Effector memory CD4-positive, alpha-beta T cell (primary cell): ENCODE results near the gene ANTXR1.

Source experiments
- DNase-seq, 3 donors: peaks; one replicate each; pipeline ENCODE4 v3.0.0-alpha.2; 2020
- H3K27ac ChIP-seq: 2 replicates; pipeline ENCODE4 v1.7.0; 2013; ENCODE audit warnings: mild to moderate bottlenecking, low read length, moderate library complexity; ENCODE audit not compliant: insufficient read depth, poor library complexity, severe bottlenecking
- H3K27me3 ChIP-seq: replicated peaks from 2 replicates; pipeline ENCODE4 v1.7.0; 2013; ENCODE audit warnings: mild to moderate bottlenecking, low read length; ENCODE audit not compliant: insufficient read depth, control insufficient read depth, poor library complexity, severe bottlenecking
- H3K36me3 ChIP-seq: 2 replicates; pipeline ENCODE4 v1.7.0; 2013; ENCODE audit warnings: mild to moderate bottlenecking, low read length, moderate library complexity; ENCODE audit not compliant: control insufficient read depth, insufficient read depth
- H3K4me1 ChIP-seq: 2 replicates; pipeline ENCODE4 v1.7.0; 2013; ENCODE audit warnings: low read length, mild to moderate bottlenecking; ENCODE audit not compliant: control insufficient read depth, insufficient read depth, poor library complexity, severe bottlenecking
- H3K4me3 ChIP-seq: 2 replicates; pipeline ENCODE4 v1.7.0; 2013; ENCODE audit warnings: low read length, low read depth, mild to moderate bottlenecking; ENCODE audit not compliant: insufficient read depth, poor library complexity, severe bottlenecking
- H3K9me3 ChIP-seq: 2 replicates; pipeline ENCODE4 v1.7.0; 2013; ENCODE audit warnings: mild to moderate bottlenecking, low read length, moderate library complexity; ENCODE audit not compliant: control insufficient read depth

Gene ANTXR1

GRCh38 chr2:69166812-69167468, 154.0 kb downstream of the ANTXR1 start:
- Histone ChIP-seq H3K27me3 (no peaks in the 10 kb centered on the region), H3K9me3 (no peaks in the 10 kb centered on the region), H3K27ac (no peak overlapping the region), H3K4me1 (no peaks in the 10 kb centered on the region), H3K36me3 (no peaks in the 10 kb centered on the region), H3K4me3 (no peak overlapping the region)
- no peak for DNase-seq

GRCh38 chr2:69167469-69167822, 154.5 kb downstream of the ANTXR1 start:
- Histone ChIP-seq H3K9me3 (no peaks in the 10 kb centered on the region), H3K27ac (no peak overlapping the region), H3K4me1 (no peaks in the 10 kb centered on the region), H3K36me3 (no peaks in the 10 kb centered on the region), H3K4me3 (no peak overlapping the region), H3K27me3 (no peaks in the 10 kb centered on the region)
- DNase-seq = no peak

DNA sequence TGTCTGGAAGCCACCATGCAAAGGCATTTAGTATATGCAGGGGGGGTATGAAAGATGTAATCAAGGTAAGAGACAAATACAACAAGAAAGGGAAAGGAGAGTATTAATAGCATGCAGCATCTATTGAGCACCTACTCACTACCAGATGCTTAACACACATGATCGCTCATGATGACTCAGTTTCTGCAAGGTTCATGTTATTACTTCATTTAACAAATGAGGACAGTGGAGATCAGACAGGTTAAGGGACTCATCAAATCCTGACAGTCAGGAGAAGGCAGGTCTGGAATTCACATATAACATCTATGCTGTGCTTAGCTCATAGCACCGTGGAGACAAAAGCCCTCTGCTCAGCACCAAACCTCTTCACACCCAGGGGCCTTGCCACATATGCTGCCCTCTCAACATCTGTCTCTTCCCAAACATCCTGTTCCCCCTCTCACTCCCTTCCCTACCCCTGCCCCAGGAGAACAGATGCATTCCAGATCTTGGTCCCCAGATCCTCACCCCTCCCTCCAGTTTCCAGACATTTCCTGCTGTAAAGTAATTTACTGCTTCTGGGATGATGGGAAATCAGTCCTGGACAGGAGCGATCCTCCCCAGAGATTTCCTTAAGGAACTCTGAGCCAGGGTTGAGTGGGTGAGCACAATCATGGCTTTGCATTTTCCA, 155.3 kb downstream of the ANTXR1 start:
- Histone ChIP-seq H3K4me1 (no peaks in the 10 kb centered on the region), H3K9me3 (no peaks in the 10 kb centered on the region), H3K27me3 (no peaks in the 10 kb centered on the region), H3K36me3 (no peaks in the 10 kb centered on the region), H3K27ac (no peak overlapping the region), H3K4me3 (no peak overlapping the region)
- no peak for DNase-seq

DNA sequence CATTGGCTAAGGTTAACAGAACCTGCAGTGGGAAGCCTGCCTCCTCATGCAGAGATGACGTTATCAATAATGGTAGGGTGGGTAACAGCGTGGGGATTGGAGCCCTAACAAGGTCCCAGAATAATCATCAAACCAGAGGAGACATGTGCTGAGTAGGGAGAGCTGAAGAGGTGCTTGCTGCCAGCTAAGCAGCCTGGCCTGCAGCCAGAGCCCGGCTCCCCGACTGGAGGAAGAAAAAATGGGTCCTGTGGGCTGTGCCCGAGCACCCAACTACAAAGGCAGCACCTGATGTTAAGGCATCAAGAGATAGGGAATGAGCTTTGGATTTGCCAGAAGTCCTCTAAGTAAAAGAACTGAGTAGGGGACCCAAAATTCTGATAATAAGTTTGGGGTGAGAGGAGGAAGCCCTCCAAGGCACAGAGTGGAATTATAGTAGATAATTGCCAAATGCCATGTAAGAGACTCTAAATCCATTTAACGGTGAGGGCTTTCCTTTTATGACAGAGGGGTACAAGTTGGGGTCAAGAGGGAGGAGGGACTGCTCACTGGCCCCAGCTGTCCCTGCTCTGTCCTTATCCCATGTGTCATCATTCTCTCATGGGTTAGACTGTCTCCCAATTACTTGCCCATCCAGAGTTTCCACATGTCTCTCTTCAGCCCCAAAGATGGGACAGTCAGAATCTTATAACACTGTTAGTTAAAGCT, 156.1 kb downstream of the ANTXR1 start:
- H3K9me3 ChIP-seq = no peaks in the 10 kb centered on the region
- H3K36me3 ChIP-seq = no peaks in the 10 kb centered on the region
- no peaks in the 10 kb centered on the region for H3K4me1 ChIP-seq
- H3K27me3 ChIP-seq = no peaks in the 10 kb centered on the region
- no peak overlapping the region for H3K27ac ChIP-seq
- no peak for DNase-seq
- no peak overlapping the region for H3K4me3 ChIP-seq

GRCh38 chr2:69169655-69170389, 156.8 kb downstream of the ANTXR1 start:
- Histone ChIP-seq H3K4me3 (no peak overlapping the region), H3K27ac (no peak overlapping the region), H3K9me3 (no peaks in the 10 kb centered on the region), H3K4me1 (no peaks in the 10 kb centered on the region), H3K27me3 (no peaks in the 10 kb centered on the region), H3K36me3 (no peaks in the 10 kb centered on the region)
- DNase-seq = no peak

DNA sequence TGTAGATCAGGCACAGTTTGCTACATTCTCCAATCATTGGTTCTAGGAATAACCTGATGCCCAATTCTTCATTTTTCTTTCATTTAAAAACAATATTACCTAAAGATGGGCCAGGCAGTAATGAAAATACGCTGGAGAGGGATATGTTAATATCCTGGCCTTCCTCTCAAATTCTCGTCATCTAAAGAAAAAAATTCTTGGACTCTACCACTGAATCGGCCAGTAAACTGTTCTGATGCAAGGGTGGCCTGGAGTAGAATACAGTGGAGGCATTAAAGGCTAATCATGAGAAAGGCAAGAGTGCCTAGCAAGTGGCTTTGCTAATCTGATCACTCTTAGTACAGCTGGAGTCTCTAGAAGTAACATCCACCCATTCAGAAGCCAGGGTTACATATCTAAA, 157.7 kb downstream of the ANTXR1 start:
- no peak overlapping the region for H3K27ac ChIP-seq
- H3K4me1 ChIP-seq = no peaks in the 10 kb centered on the region
- H3K4me3 ChIP-seq = no peak overlapping the region
- no peaks in the 10 kb centered on the region for H3K27me3 ChIP-seq
- no peaks in the 10 kb centered on the region for H3K36me3 ChIP-seq
- DNase-seq = no peak
- H3K9me3 ChIP-seq = no peaks in the 10 kb centered on the region

DNA sequence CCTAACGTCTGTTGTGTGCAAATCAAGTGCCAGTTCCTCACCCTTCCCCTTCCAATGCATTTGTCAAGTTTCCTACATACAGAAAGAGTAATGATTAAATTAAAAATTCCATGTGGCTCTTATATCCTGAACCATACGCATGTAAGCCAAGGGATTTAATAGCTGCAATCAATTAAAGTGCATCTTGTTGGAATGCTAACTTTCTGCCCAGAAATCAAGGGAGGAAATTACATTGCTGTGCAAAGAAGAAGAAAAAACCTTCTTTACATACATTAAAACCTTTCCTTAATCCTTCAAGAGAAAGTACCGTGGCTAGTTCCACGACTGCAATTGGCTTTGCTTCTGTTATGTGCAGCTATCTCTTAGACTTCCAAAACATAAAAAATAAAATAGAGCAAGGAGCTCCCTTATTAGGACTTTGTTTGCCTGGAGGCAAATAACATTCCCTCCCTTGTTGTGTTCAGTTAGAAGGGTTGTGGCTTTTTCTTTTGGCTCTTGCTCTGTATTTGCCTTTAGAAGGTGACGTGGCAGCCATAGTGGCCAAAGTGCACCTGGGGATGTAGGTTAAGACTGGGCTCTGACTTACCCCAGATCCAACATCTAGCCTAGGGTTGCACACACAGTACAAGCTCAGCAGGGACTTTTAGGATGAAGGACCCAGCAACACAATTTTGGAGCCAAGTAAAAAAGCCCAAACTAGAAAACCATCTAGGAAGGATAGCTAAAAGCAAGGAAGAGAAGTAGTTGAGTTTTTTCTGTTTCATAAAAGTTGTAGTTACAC, 158.3 kb downstream of the ANTXR1 start:
- no peaks in the 10 kb centered on the region for H3K4me1 ChIP-seq

DNA sequence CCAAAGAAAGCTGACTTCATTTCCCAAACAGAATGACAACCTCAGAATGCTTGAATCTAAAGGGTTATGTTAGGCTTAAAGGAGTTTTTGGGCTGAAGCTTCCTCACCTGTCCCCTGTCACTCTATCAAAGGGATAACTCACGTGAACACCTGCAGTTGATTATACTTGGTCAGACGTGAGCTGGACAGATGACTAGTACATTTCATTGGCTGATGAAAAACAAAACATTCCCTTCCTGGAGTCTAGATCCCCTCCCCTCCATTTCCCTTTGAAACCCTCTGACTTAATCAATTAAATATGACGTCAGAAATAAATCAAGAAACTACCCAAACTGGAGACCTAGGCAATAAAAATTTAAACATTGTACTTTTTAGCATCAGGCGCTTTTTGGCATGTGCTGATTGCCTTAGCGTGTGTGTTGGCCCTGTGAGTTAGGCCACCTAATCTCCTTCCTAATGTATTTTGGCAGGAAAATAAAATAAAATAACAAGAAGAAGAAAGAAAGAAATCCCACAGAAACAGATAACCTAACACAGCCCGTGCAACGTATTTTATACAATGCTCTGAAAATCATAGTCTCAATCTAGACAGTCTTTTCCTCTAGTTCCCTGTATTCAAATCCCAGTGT, 159.0 kb downstream of the ANTXR1 start:
- Histone ChIP-seq H3K27me3 (no peaks in the 10 kb centered on the region), H3K9me3 (no peaks in the 10 kb centered on the region), H3K36me3 (no peaks in the 10 kb centered on the region), H3K4me1 (no peaks in the 10 kb centered on the region), H3K4me3 (no peak overlapping the region), H3K27ac (no peak overlapping the region)
- DNase-seq = no peak

More for the DNA sequence above, 158.3 kb downstream of the ANTXR1 start:
- Histone ChIP-seq H3K27me3 (no peaks in the 10 kb centered on the region), H3K4me3 (no peak overlapping the region), H3K27ac (no peak overlapping the region), H3K36me3 (no peaks in the 10 kb centered on the region), H3K9me3 (no peaks in the 10 kb centered on the region)
- DNase-seq = no peak

DNA sequence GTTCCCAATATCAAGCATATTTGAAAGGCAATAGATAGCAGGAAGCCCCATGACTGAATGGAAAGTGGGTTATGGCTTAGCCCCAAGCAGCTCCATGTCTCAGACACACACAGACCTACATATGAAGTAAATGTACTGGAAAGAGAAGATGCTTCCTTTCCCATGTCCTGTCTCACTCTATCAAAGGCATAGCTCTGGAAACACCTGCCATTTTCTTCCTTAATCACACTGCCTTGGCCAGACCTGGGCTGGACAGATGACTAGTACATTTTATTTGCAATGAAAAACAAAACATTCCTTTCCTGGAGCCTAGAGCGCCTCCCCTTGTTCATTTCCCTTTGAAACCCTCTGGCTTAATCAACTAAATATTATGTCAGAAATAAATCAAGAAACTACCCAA, 160.7 kb downstream of the ANTXR1 start:
- H3K9me3 ChIP-seq = no peaks in the 10 kb centered on the region
- H3K36me3 ChIP-seq = no peaks in the 10 kb centered on the region
- H3K4me1 ChIP-seq = no peaks in the 10 kb centered on the region
- H3K27ac ChIP-seq = no peak overlapping the region
- no peak for DNase-seq
- no peaks in the 10 kb centered on the region for H3K27me3 ChIP-seq
- H3K4me3 ChIP-seq = no peak overlapping the region
